Vagina (tissue), 2 donors: ENCODE data around the gene C16orf54. TPM values are rescaled to one million over a fixed set of nuclear protein-coding genes. Genes with fewer than 3 reads are reported as not detected.

Experiments
- DNase-seq, 2 donors: peaks; one replicate each; pipeline ENCODE4 v3.0.0-alpha.2; 2017; ENCODE audit errors: extremely low spot score in 2 of 2
- H3K27ac ChIP-seq: fragments of 200-600 bp; sonication (generic); one replicate; pipeline ENCODE4 v1.5.1; 2019
- H3K27me3 ChIP-seq: fragments of 200-600 bp; sonication (generic); one replicate; pipeline ENCODE4 v1.5.1; 2019
- H3K36me3 ChIP-seq, 2 donors: fragments of 200-600 bp; sonication (generic); one replicate each; pipeline ENCODE4 v1.5.1; 2017 to 2019
- H3K4me1 ChIP-seq: fragments of 200-600 bp; sonication (generic); one replicate; pipeline ENCODE4 v1.5.1; 2019
- H3K4me3 ChIP-seq, 2 donors: fragments of 200-600 bp; sonication (generic); 1 replicate in 1 of 2; 2 replicates in 1 of 2; pipeline ENCODE4 v1.5.1; 2016 to 2019
- H3K9me3 ChIP-seq: fragments of 200-600 bp; sonication (generic); one replicate; pipeline ENCODE4 v1.5.1; 2019
- CTCF ChIP-seq, 3 experiments: fragments of 450-650 bp in 2 of 3; fragments of 200-600 bp in 1 of 3; sonication (generic) in 1 of 3; IDR thresholded peaks; one replicate each; pipeline ENCODE4 v1.5.1; 2017 to 2019; ENCODE audit warnings: antibody characterized with exemption in 3 of 3, mild to moderate bottlenecking in 2 of 3, moderate library complexity in 2 of 3
- POLR2A ChIP-seq, 2 donors: fragments of 450-650 bp; IDR thresholded peaks; one replicate each; pipeline ENCODE4 v1.6.1; 2017; ENCODE audit warnings: antibody characterized with exemption in 2 of 2, mild to moderate bottlenecking in 2 of 2, moderate library complexity in 2 of 2
- POLR2AphosphoS5 ChIP-seq, 2 donors: sonication (generic); formaldehyde crosslinking; IDR thresholded peaks; one replicate each; pipeline ENCODE4 v1.9.0; 2017; ENCODE audit warnings: antibody characterized with exemption in 2 of 2, mild to moderate bottlenecking in 2 of 2, low read depth in 1 of 2; ENCODE audit not compliant: insufficient read depth in 1 of 2
- intact Hi-C: fragments of 100-400 bp; cut with DNase I; formaldehyde crosslinking; loops from one replicate; pipeline ENCODE4 v1.15.1; 2023
- total RNA-seq: library from RNA; depleted of rRNA; stranded (reverse); fragments of >200 nt; gene quantifications from one replicate; pipeline ENCODE4 v1.2.3, GENCODE V29; 2016

Gene C16orf54
- total RNA-seq, 1 donor from 2014 or later = 3.2 TPM

GRCh38 chr16:29720703-29721102 lies 25.1 kb downstream of the C16orf54 start:
- H3K4me1 ChIP-seq = no peaks in the 10 kb centered on the region
- TF ChIP-seq POLR2AphosphoS5 (IDR thresholded peaks at IDR 0.05; ENCODE audit: insufficient read depth in 1 of 2, low read depth in 1 of 2) (no peak), CTCF (IDR thresholded peaks at IDR 0.05) (no peak), POLR2A (IDR thresholded peaks at IDR 0.05) (no peak)
- no peaks in the 10 kb centered on the region for H3K36me3 ChIP-seq

GRCh38 chr16:29719063-29719462 lies 26.7 kb downstream of the C16orf54 start:
- no peak for TF ChIP-seq POLR2A (IDR thresholded peaks at IDR 0.05)
- no peak for TF ChIP-seq CTCF (IDR thresholded peaks at IDR 0.05)
- no peak for TF ChIP-seq POLR2AphosphoS5 (IDR thresholded peaks at IDR 0.05; ENCODE audit: insufficient read depth in 1 of 2, low read depth in 1 of 2)
- intact Hi-C loops = no loop called here
- Histone ChIP-seq H3K4me3 (no peak overlapping the region), H3K36me3 (no peaks in the 10 kb centered on the region), H3K27ac (no peak overlapping the region), H3K4me1 (no peaks in the 10 kb centered on the region), H3K9me3 (no peaks in the 10 kb centered on the region), H3K27me3 (no peaks in the 10 kb centered on the region)
- DNase-seq = no peak

More at GRCh38 chr16:29720703-29721102, 25.1 kb downstream of the C16orf54 start:
- Histone ChIP-seq H3K4me3 (no peak overlapping the region), H3K27ac (no peak overlapping the region), H3K27me3 (no peaks in the 10 kb centered on the region), H3K9me3 (no peaks in the 10 kb centered on the region)
- intact Hi-C loops = no loop called here
- no peak for DNase-seq

- H3K4me1 ChIP-seq = no peaks in the 10 kb centered on the region
- H3K36me3 ChIP-seq = no peaks in the 10 kb centered on the region
- H3K27ac ChIP-seq = no peak overlapping the region
- TF ChIP-seq POLR2A (IDR thresholded peaks at IDR 0.05) (no peak), POLR2AphosphoS5 (IDR thresholded peaks at IDR 0.05; ENCODE audit: insufficient read depth in 1 of 2, low read depth in 1 of 2) (no peak), CTCF (IDR thresholded peaks at IDR 0.05) (no peak)
- no peak overlapping the region for H3K4me3 ChIP-seq
- no peaks in the 10 kb centered on the region for H3K9me3 ChIP-seq
- intact Hi-C loops = no loop called here
- H3K27me3 ChIP-seq = no peaks in the 10 kb centered on the region
- DNase-seq = no peak
These were observed 28.7 kb downstream of the C16orf54 start for GRCh38 chr16:29717113-29717512.

- Histone ChIP-seq H3K27me3 (no peaks in the 10 kb centered on the region), H3K9me3 (no peaks in the 10 kb centered on the region), H3K27ac (no peak overlapping the region), H3K4me1 (no peaks in the 10 kb centered on the region), H3K4me3 (no peak overlapping the region), H3K36me3 (no peaks in the 10 kb centered on the region)
- DNase-seq = no peak
- TF ChIP-seq CTCF (IDR thresholded peaks at IDR 0.05) = no peak
- TF ChIP-seq POLR2AphosphoS5 (IDR thresholded peaks at IDR 0.05; ENCODE audit: insufficient read depth in 1 of 2, low read depth in 1 of 2) = no peak
- TF ChIP-seq POLR2A (IDR thresholded peaks at IDR 0.05) = no peak
- intact Hi-C loops = no loop called here
These were observed 30.8 kb downstream of the C16orf54 start for GRCh38 chr16:29714972-29715371.

- DNase-seq = no peak
- Histone ChIP-seq H3K36me3 (no peaks in the 10 kb centered on the region), H3K9me3 (no peaks in the 10 kb centered on the region), H3K4me3 (no peak overlapping the region), H3K4me1 (no peaks in the 10 kb centered on the region), H3K27me3 (no peaks in the 10 kb centered on the region), H3K27ac (no peak overlapping the region)
- intact Hi-C loops = no loop called here
- TF ChIP-seq POLR2AphosphoS5 (IDR thresholded peaks at IDR 0.05; ENCODE audit: insufficient read depth in 1 of 2, low read depth in 1 of 2) (no peak), POLR2A (IDR thresholded peaks at IDR 0.05) (no peak), CTCF (IDR thresholded peaks at IDR 0.05) (no peak)
These were observed 31.4 kb downstream of the C16orf54 start for GRCh38 chr16:29714396-29714795.
